NCI-H345 treated with DMSO at 0.1 percent for 48 hours (cell line): ENCODE measurements around the gene ZNF692.
"Not testable (repeated sequence)": the region's sequence is repeated elsewhere in the genome, so short reads cannot be mapped to it uniquely, and the experiment has no call there.

Experiments used
- DNase-seq: peaks from one replicate; lab custom pipeline; 2025; ENCODE audit not compliant: unreplicated experiment; lab: John Stamatoyannopoulos, UW

The ZNF692 gene

GRCh38 chr1:248850536-248851251 lies 8.2 kb downstream of the ZNF692 start:
- DNase-seq = no peak

- DNase-seq = no peak
Measured at GRCh38 chr1:248850124-248850523, 8.8 kb downstream of the ZNF692 start.

DNA sequence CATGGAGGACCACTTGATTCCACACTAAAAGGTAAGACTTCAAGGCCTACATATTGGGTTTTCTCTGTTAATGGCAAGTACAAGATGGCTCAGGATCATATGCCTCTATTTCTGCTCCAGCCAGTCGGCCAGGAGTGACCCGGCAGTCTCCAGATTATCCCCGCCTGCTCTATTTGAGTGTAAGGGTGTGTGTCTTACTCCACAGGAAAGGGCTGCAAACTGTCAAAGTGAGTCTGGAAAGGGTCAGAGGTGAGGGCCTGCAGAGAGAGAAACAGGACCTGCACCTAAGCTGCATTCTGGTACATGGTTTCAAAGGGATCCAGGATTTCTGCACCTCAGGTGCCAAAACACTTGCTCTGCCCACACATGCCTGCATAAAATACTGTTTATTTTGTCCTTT lies 9.2 kb downstream of the ZNF692 start:
- DNase-seq = no peak

DNA sequence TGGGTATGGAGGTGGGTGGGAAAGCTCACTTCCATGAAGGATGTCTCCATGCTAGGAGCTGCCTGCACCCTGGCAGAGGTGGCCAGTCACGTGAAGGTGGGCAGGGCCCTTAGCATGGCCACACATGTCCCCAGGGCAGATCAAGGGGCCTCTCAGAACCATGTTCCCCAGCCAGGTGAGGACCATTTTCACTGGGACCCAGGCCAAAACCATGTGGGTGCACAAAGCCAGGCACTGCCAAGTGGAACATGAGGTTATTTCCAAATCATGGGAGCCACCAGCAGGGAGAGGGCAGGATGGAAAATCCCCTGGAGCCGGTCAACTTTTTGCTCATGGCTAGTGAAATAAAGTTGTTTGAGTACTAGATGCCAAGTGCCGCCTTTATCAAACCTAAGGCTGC lies 9.7 kb downstream of the ZNF692 start:
- no peak for DNase-seq

DNA sequence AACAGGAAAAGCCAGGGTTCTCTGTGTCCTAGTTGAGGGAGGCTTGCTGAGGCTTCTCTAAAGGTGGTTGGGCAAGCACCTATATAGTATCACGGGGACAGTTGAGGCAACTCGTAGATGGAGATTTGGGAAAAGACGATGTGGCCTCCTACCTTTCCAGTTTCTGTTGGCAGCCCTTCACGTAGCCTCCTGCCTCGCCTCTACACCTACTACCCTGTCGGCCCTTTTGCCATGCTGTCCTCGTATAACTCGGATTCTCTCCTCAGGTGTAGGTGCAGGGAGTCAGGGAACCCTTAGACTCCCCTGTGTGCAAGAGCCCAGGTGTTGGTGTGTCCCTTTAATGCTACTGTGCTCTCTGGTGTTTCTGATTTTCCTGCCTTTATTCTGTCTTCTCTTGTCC lies 10.3 kb downstream of the ZNF692 start:
- no peak for DNase-seq

- no peak for DNase-seq
Measured at GRCh38 chr1:248847956-248848561, 10.8 kb downstream of the ZNF692 start.

- DNase-seq = no peak
Measured at GRCh38 chr1:248847181-248847955, 11.5 kb downstream of the ZNF692 start.

DNA sequence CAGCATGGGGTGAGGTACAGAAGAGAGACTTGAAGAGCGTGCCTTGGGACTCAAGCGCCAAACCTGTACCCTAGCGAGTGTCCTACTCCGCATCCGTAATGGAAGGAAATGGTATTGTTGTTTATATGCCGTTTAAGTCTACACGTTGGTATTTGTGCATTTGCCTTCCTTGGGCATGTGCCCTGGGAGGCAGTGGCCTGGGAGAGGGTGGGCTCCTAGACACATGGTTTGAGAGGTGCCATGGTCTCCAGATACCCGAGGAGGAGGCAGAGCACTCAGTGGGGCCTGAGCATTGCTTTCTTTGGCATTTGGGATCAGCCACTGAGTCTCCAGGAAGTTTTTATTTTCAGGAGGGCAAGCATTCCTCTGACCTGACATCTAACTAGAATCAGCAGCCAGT lies 14.4 kb downstream of the ZNF692 start:
- DNase-seq = no peak

DNA sequence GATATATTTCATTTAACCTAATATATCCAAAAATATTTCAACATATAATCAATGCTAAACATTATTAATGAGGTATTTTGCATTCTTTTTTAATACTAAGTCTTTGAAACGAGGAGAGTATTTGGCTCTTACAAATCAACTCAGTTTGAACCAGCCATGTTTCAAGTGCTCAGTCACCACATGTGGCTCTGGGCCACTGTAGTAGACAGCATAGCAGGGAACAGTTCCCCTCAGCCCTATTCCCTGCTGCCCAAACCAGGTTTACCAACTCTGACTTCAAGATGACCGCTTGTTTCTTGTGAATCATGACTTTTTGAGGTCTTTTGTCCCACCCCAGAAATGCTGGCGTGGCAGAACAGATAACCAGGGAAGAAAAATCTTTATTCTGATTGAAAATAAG lies 15.2 kb downstream of the ZNF692 start:
- DNase-seq = no peak

GRCh38 chr1:248842781-248843331 lies 16.0 kb downstream of the ZNF692 start:
- no peak for DNase-seq

DNA sequence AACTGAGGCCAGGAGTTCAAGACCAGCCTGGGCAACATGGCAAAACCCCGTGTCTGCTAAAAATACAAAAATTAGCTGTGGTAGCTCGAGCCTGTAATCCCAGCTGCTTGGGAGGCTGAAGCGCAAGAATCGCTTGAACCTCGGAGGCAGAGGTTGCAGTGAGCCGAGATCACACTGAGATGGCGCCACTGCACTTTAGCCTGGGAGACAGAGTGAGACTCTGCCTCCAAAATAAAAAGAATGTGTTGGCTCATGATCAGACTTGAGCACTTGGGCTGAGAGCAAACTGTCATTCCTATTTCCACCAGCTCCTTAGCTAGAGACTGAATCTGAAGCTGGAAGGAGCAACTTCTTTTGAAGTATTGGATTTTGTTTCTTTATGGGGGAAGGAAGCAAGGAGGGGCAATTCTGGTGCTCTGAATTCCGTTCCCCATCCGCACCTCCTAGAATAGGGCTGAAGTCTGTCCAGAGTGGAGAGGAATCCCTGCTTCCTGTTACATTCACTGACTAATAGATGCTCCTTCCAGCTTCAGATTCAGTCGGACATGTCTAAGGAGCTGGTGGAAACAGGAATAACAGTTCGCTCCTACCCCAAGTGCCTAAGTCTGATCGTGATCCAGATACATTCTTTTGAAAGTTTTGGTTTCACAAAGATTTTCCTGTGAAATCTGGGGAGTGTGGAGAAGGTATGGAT lies 17.0 kb downstream of the ZNF692 start:
- DNase-seq = no peak

DNA sequence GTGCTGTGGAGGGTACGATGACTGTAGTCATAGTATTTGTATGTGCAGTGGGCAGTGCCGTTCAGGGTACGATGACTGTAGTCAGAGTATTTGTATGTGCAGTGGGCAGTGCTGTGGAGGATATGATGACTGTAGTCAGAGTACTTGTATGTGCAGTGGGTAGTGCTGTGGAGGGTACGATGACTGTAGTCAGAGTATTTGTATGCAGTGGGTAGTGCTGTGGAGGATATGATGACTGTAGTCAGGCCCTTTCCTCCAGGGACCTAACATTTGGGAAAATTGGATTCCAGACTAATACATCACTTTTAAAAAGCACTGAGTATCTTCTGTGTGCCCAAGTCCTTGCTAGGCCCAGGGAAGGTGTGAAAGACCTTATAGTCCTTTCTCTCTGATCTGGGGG lies 17.9 kb downstream of the ZNF692 start:
- no peak for DNase-seq

GRCh38 chr1:248839168-248839555 lies 19.7 kb downstream of the ZNF692 start:
- no peak for DNase-seq

- DNase-seq = peak; percentile 55
Measured at GRCh38 chr1:248838357-248839167, 20.3 kb downstream of the ZNF692 start.

DNA sequence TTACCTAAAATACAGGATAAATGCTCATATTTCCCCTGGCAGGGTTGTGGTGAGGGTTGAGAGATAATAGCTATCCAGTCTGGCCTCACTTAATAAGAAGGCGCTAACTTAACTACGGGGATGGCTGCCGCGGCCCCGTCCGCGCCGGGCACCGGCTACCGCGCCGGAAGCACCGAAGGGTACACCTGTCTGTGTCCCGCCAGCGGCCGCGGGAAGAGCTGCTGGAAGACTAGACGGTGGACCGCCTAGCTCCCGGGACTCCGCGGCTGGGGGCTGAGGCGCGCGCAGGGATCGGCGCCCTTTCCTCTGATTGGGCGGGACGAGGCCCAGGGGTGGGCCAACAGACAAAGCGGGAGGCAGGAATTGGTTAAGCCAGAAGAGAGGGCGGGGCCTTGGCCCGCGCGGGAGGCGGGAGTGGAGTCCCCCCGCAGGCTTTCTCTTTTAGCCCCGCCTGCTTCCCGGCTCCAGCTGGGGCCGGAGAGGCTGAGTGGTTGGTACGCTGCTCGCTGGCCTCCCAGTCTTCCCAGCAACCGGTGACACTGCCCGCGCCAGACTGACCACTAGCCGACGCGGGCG lies 21.0 kb downstream of the ZNF692 start, which contains the start of gene ZNF672:
TSS of gene ZNF672 (plus strand) at position 444 of the 576 bp plus-strand sequence. CDS start 9,051 bp downstream, outside the sequence.
- DNase-seq = peak; percentile 96

DNA sequence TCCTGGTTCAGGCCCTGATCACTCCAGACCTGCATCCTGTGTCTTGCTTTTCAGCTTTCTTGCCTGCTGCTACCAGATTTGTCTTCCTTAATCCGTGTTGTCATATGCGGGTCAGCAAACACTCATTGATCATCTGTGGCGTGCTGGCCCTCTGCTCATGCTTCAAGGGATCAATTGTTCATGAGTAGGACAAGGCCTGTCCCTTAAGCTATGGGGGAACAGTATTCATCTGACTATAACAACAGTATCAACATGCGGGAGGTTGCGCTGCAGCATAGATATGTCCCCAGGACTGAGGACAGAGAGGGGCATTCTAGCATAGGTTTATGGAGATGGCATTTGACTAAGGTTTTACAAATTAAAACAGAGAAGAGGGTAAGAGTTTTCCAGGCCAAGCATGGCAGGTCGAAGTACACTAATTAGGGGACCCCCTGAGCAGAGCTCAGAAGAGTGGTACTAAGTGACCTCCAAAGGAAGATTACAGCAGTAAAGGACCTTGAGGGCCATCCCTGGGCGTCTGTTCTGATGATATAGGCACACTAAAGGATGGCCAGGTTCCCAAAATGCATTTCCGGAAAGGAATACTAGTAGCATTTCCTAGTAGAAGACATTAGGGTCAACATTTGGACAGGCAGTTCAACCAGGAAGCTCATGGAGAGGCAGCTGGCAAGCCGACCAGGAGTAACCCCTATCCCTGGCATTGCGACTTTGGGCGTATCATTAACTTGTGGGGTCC lies 21.7 kb downstream of the ZNF692 start:
- peak; percentile 20 for DNase-seq

GRCh38 chr1:248834343-248834940 lies 24.4 kb downstream of the ZNF692 start:
- no peak for DNase-seq

- DNase-seq = no peak
Measured at GRCh38 chr1:248831842-248832241, 27.0 kb downstream of the ZNF692 start.

GRCh38 chr1:248830718-248831017 lies 28.2 kb downstream of the ZNF692 start:
- not testable (repeated sequence) for DNase-seq
